Spleen (tissue), 7 donors: ENCODE data around the gene DBF4B.

Source experiments
- CTCF ChIP-seq, 11 experiments: fragments of 200-600 bp in 7 of 11; fragments of 450-650 bp in 4 of 11; sonication (generic) in 4 of 11; IDR thresholded peaks in 8 of 11; conservative IDR thresholded peaks in 3 of 11; 1 replicate in 7 of 11; 2 replicates in 4 of 11; pipeline versions ENCODE4 v1.4.0 to v1.8.0; 2016 to 2021; ENCODE audit warnings: antibody characterized with exemption in 11 of 11, inconsistent platforms in 4 of 11, mild to moderate bottlenecking in 1 of 11
- POLR2A ChIP-seq, 3 donors: fragments of 450-650 bp; IDR thresholded peaks; one replicate each; pipeline ENCODE4 v1.5.1; 2017; ENCODE audit warnings: antibody characterized with exemption in 3 of 3, mild to moderate bottlenecking in 1 of 3
- donor health status: DM: no; HTN: no; CAD: no; lungs with moderate emphysema.
- donor health status: DM: no; HTN: no; CAD: no.
- donor health status: DM: no; HTN: no; CAD: no.

GRCh38 chr17:44780161-44780560 is 71.7 kb downstream of the DBF4B start:
- no peak for TF ChIP-seq CTCF (IDR thresholded peaks at IDR 0.05 in 8 of 11, conservative IDR thresholded peaks at IDR 0.05 in 3 of 11)
- TF ChIP-seq POLR2A (IDR thresholded peaks at IDR 0.05): no peak
